Measurements from ENCODE around the gene CYB561D2.

DNA sequence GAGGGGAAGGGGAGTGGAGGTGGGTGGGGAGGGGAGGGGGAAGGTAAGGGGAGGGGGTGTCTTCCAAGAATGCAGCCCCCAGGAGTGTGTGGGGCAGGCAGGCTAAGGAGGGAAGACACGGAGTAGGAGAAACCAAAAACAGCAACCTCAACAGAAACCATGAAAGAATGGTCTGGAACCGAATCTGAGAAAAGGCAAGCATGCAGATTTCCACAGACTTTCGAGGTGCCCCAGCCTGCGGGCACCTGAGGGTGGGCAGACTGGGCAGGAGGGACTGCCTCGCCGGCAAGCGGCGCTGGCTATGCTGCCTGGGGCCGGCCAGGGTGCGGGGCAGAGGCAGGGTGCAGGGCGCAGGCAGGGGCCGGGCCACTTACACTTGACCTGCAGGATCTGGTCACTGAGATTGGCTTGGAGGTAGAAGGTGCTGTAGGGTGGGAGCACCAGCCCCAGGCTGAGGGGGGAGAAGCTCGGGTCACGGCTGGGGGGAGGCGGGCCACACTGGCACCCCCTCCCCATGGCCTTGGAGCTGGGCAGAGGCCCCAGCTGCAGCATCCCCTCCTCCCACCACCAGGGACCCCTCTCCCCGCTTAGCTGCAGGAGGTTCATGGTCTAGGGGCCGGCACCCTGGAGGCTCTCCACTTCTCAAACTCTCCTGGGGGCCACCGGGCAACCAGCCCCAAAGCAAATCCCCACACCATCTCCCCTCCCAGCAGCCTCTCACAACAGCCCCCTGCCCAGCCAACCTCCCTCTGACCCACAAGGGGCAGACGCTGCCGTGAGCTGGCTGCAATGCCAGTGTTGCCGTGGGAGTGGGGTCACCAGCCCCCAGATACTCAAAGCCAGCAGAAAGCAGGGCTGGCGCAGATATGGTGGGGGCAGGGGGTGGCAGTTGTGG, 23.9 kb downstream of the CYB561D2 start:
- TF ChIP-seq CTCF (IDR thresholded peaks at IDR 0.05; ENCODE audit: low read depth, low read length) (no peak), EZH2phosphoT487 (IDR thresholded peaks at IDR 0.05; ENCODE audit: low read depth) (no peak)
